ENCODE data around the gene ATP6AP2.

GRCh38 chrX:40546870-40547269 lies 33.9 kb upstream of the ATP6AP2 start:
- TF ChIP-seq CTCF (IDR thresholded peaks at IDR 0.05; ENCODE audit: low read length): no peak
- no peak for TF ChIP-seq EZH2phosphoT487 (IDR thresholded peaks at IDR 0.05; ENCODE audit: low read length)
- TF ChIP-seq EZH2 (optimal IDR thresholded peaks at IDR 0.05; ENCODE audit: low read depth, low read length): no peak

Data from MM.1S (cell line).